OCI-LY3 (cell line): ENCODE measurements around the gene CCR4.

Experiments
- H2AFZ ChIP-seq: fragments of 200-600, 300-600 bp; shearing (Covaris generic); 2 replicates; pipeline ENCODE4 v1.6.0; 2014; ENCODE audit warnings: antibody characterized with exemption, low read depth, low read length
- H3K27ac ChIP-seq: fragments of 200-600, 300-600 bp; sonication (generic); 2 replicates; pipeline ENCODE4 v1.5.1; 2014; ENCODE audit warnings: mild to moderate bottlenecking, low read length, moderate library complexity, mixed read lengths
- H3K27me3 ChIP-seq: fragments of 200-600, 300-600 bp; sonication (generic); 2 replicates; pipeline ENCODE4 v1.6.1; 2014; ENCODE audit warnings: low read depth, low read length, mixed read lengths
- H3K36me3 ChIP-seq: fragments of 200-600, 300-600 bp; sonication (generic); replicated peaks from 2 replicates; pipeline ENCODE3; 2014; ENCODE audit warnings: low read depth, low read length, mixed read lengths
- H3K4me1 ChIP-seq: fragments of 300-600, 200-600 bp; sonication (generic); 2 replicates; pipeline ENCODE4 v1.6.1; 2014; ENCODE audit warnings: low read length, mixed read lengths
- H3K4me2 ChIP-seq: fragments of 200-600, 300-600 bp; sonication (generic); 2 replicates; pipeline ENCODE4 v1.6.1; 2014; ENCODE audit warnings: low read length, mixed read lengths
- H3K4me3 ChIP-seq: fragments of 300-600, 200-600 bp; sonication (generic); 2 replicates; pipeline ENCODE4 v1.5.1; 2014; ENCODE audit warnings: antibody characterized with exemption, mild to moderate bottlenecking, low read length, moderate library complexity
- H3K79me2 ChIP-seq: fragments of 300-600, 200-600 bp; shearing (Covaris generic); 2 replicates; pipeline ENCODE4 v1.6.1; 2014; ENCODE audit warnings: mild to moderate bottlenecking, low read length, mixed read lengths
- H3K9ac ChIP-seq: fragments of 300-600, 200-600 bp; shearing (Covaris generic); 2 replicates; pipeline ENCODE4 v1.6.0; 2014; ENCODE audit warnings: mild to moderate bottlenecking, low read length, moderate library complexity
- H3K9me3 ChIP-seq: fragments of 200-600, 300-600 bp; shearing (Covaris generic); 2 replicates; pipeline ENCODE4 v1.6.1; 2014; ENCODE audit warnings: low read length, mixed read lengths; ENCODE audit not compliant: insufficient read depth
- H4K20me1 ChIP-seq: fragments of 200-600, 300-600 bp; sonication (generic); 2 replicates; pipeline ENCODE4 v1.6.1; 2016; ENCODE audit warnings: low read length, mixed read lengths; ENCODE audit not compliant: insufficient read depth
- CTCF ChIP-seq: fragments of 200-600, 300-600 bp; sonication (generic); IDR thresholded peaks from 2 replicates; pipeline ENCODE4 v1.5.1; 2014; ENCODE audit warnings: antibody characterized with exemption, low read length, low read depth
- EZH2phosphoT487 ChIP-seq: fragments of 200-600 bp; shearing (Covaris generic); IDR thresholded peaks from 2 replicates; pipeline ENCODE4 v1.6.1; 2018; ENCODE audit warnings: antibody characterized with exemption, mixed run types, low read depth

The CCR4 gene

GRCh38 chr3:33001889-33002288, 50.4 kb downstream of the CCR4 start:
- no peaks in the 10 kb centered on the region for H3K79me2 ChIP-seq
- H3K9me3 ChIP-seq = no peaks in the 10 kb centered on the region
- TF ChIP-seq CTCF (no peak), EZH2phosphoT487 (no peak)
- peaks cover 18% of the 10 kb centered on the region for H3K36me3 ChIP-seq
- no peak overlapping the region for H2AFZ ChIP-seq
- H4K20me1 ChIP-seq = no peaks in the 10 kb centered on the region
- H3K4me3 ChIP-seq = no peak overlapping the region
- no peaks in the 10 kb centered on the region for H3K27me3 ChIP-seq
- no peak overlapping the region for H3K27ac ChIP-seq
- H3K9ac ChIP-seq = no peak overlapping the region
- 0 out of 2 replicates have a peak, but pooled peaks cover 4% of the 10 kb centered on the region for H3K4me1 ChIP-seq
- H3K4me2 ChIP-seq = no peak overlapping the region

- TF ChIP-seq EZH2phosphoT487 = no peak
- no peak for TF ChIP-seq CTCF
- H4K20me1 ChIP-seq = no peaks in the 10 kb centered on the region
Observed at GRCh38 chr3:33003308-33003707, 51.9 kb downstream of the CCR4 start.

DNA sequence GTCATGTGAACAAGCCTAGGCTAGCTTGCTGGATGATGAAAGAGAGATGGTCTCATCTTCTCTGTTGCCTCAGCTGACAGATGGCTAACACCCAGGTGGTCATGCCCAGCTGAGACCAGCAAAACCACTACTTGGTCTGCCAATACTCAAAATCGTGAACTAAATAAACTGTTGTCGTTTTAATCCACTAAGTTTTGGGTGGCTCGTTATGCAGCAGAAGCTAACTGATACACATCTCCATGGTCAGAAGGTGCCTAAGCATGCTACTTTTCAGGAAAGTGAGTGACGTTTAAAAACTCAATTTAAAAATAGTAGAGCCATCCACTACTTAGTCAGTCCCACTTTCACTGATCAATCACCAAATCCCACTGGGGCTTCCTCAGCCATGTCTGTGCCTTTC, 52.8 kb downstream of the CCR4 start:
- H3K4me1 ChIP-seq = 0 out of 2 replicates have a peak, but pooled peaks cover under 1% of the 10 kb centered on the region
- H3K4me3 ChIP-seq = no peak overlapping the region
- H3K4me2 ChIP-seq = no peak overlapping the region
- no peak overlapping the region for H3K27ac ChIP-seq
- H4K20me1 ChIP-seq = no peaks in the 10 kb centered on the region
- H3K36me3 ChIP-seq = peaks cover 23% of the 10 kb centered on the region
- no peak overlapping the region for H3K9ac ChIP-seq
- no peaks in the 10 kb centered on the region for H3K9me3 ChIP-seq
- H2AFZ ChIP-seq = no peak overlapping the region
- TF ChIP-seq CTCF (no peak), EZH2phosphoT487 (no peak)
- no peaks in the 10 kb centered on the region for H3K79me2 ChIP-seq
- H3K27me3 ChIP-seq = no peaks in the 10 kb centered on the region

More at GRCh38 chr3:33003308-33003707, 51.9 kb downstream of the CCR4 start:
- Histone ChIP-seq H3K4me1 (0 out of 2 replicates have a peak, but pooled peaks cover 4% of the 10 kb centered on the region), H3K4me2 (no peak overlapping the region), H2AFZ (no peak overlapping the region), H3K4me3 (no peak overlapping the region), H3K79me2 (no peaks in the 10 kb centered on the region), H3K27ac (no peak overlapping the region), H3K9ac (no peak overlapping the region), H3K27me3 (no peaks in the 10 kb centered on the region), H3K36me3 (peaks cover 22% of the 10 kb centered on the region), H3K9me3 (no peaks in the 10 kb centered on the region)

DNA sequence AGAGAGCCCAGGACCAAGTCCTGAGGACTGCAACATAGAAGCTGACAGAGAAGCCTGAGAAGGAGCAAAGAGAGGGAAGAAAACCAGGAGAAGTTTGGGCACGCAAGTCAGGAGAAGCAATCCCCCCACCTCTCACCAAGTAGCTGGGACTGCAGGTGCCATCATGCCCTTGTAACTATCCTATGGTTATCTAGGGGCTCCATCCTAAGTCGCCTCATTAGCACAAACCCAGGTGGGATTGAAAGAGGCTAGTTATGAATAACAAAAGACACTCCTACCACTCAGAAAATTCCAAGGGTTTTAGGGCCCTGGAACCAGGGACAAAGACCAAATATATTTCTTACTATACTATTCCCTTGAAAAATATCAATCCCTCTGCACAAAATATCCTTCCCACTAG, 53.5 kb downstream of the CCR4 start:
- Histone ChIP-seq H3K27me3 (no peaks in the 10 kb centered on the region), H3K4me1 (no peaks in the 10 kb centered on the region), H3K4me2 (no peak overlapping the region), H3K79me2 (no peaks in the 10 kb centered on the region), H3K9ac (no peak overlapping the region), H3K27ac (no peak overlapping the region), H3K9me3 (no peaks in the 10 kb centered on the region), H4K20me1 (no peaks in the 10 kb centered on the region), H3K4me3 (no peak overlapping the region), H2AFZ (no peak overlapping the region), H3K36me3 (peaks cover 29% of the 10 kb centered on the region)
- TF ChIP-seq CTCF = no peak
- TF ChIP-seq EZH2phosphoT487 = no peak
